Common myeloid progenitor, CD34-positive (primary cell): Measurements from ENCODE around the gene WNT3.

Source experiments
- CTCF ChIA-PET: fragments of 350-600 bp; sonication (Branson Sonifier 250); formaldehyde crosslinking; loops from one replicate; lab custom pipeline; 2021; ENCODE audit warnings: antibody characterized with exemption; lab: Charles Lee
- POLR2A ChIA-PET: fragments of 350-600 bp; sonication (Branson Sonifier 250); formaldehyde crosslinking; loops from one replicate; lab custom pipeline; 2021; ENCODE audit warnings: antibody characterized with exemption; lab: Charles Lee
- DNase-seq, 3 donors: peaks; one replicate each; pipeline versions ENCODE4 v3.0.0 to v3.0.0-alpha.2; 2013
- H3K27ac ChIP-seq, 2 experiments: 1 replicate in 1 of 2; 2 replicates in 1 of 2; pipeline ENCODE4 v1.7.0; 2013; ENCODE audit warnings: inconsistent platforms in 2 of 2, low read length in 2 of 2, mild to moderate bottlenecking in 2 of 2, low read depth in 1 of 2, moderate library complexity in 1 of 2; ENCODE audit not compliant: severe bottlenecking in 2 of 2, insufficient read depth in 1 of 2, poor library complexity in 1 of 2
- H3K27me3 ChIP-seq, 5 experiments: replicated peaks in 2 of 5; 1 replicate in 3 of 5; 2 replicates in 2 of 5; pipeline versions ENCODE4 v1.6.1 to v1.7.0; 2013; ENCODE audit warnings: low read length in 4 of 5, mild to moderate bottlenecking in 2 of 5, moderate library complexity in 2 of 5, inconsistent platforms in 1 of 5; ENCODE audit not compliant: insufficient read depth in 5 of 5, control insufficient read depth in 4 of 5
- H3K36me3 ChIP-seq, 4 experiments: 1 replicate in 2 of 4; 2 replicates in 2 of 4; pipeline versions ENCODE4 v1.6.1 to v1.7.0; 2013; ENCODE audit warnings: low read length in 3 of 4, control low read depth in 1 of 4, mild to moderate bottlenecking in 1 of 4; ENCODE audit not compliant: control insufficient read depth in 4 of 4, insufficient read depth in 4 of 4
- H3K4me1 ChIP-seq, 4 experiments: 1 replicate in 3 of 4; 2 replicates in 1 of 4; pipeline versions ENCODE4 v1.6.1 to v1.7.1; 2013; ENCODE audit warnings: low read length in 3 of 4, mild to moderate bottlenecking in 3 of 4, control low read depth in 1 of 4, inconsistent platforms in 1 of 4, moderate library complexity in 1 of 4; ENCODE audit not compliant: control insufficient read depth in 4 of 4, insufficient read depth in 4 of 4; ENCODE audit errors: control extremely low read depth in 1 of 4
- H3K4me3 ChIP-seq, 7 experiments: 1 replicate in 4 of 7; 2 replicates in 3 of 7; pipeline versions ENCODE4 v1.5.1 to v1.7.0; 2013; ENCODE audit warnings: mild to moderate bottlenecking in 7 of 7, low read length in 6 of 7, moderate library complexity in 6 of 7, inconsistent platforms in 2 of 7, low read depth in 2 of 7, control low read depth in 1 of 7; ENCODE audit not compliant: insufficient read depth in 4 of 7, control insufficient read depth in 1 of 7; ENCODE audit errors: extremely low read depth in 1 of 7
- H3K9me3 ChIP-seq, 5 experiments: 1 replicate in 4 of 5; 2 replicates in 1 of 5; pipeline versions ENCODE4 v1.6.1 to v1.7.1; 2013; ENCODE audit warnings: low read length in 4 of 5, mild to moderate bottlenecking in 2 of 5, inconsistent platforms in 1 of 5, low read depth in 1 of 5, moderate library complexity in 1 of 5; ENCODE audit not compliant: control insufficient read depth in 4 of 5, insufficient read depth in 2 of 5; ENCODE audit errors: control extremely low read depth in 1 of 5
- WGBS: methylation state at CpG from one replicate; pipeline ENCODE4 v1.1.5; 2013; ENCODE audit not compliant: insufficient coverage; 5-methylcytosine and 5-hydroxymethylcytosine counted together

Gene WNT3

DNA sequence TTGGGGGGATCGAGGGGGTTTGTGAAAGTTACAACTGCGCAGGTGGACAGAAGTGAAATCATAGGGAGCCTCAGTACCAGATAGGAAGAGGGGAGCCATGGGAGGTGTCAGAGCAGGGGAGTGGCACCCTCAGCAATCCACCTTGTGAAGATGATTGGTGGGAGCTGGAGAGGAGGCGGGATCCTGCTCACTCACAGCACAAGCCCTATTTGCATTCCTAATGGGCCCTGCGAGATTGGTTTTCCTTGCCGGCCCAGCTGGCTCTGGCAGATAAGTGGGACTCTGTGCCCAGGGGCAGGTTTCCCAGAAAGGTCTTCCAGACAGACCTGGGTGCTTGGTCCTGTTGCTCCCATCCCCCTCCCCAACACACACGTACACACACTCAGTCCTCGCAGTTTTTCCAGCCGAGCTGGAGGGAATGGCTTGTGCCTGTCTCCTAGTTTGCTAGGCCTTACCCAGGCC lies 9.4 kb downstream of the WNT3 start:
- POLR2A ChIA-PET = interaction anchor here (0.5 kb wide), 1 partner anchor 150 kb away, joined by 3 read pairs; no protein-coding TSS in a partner anchor

DNA sequence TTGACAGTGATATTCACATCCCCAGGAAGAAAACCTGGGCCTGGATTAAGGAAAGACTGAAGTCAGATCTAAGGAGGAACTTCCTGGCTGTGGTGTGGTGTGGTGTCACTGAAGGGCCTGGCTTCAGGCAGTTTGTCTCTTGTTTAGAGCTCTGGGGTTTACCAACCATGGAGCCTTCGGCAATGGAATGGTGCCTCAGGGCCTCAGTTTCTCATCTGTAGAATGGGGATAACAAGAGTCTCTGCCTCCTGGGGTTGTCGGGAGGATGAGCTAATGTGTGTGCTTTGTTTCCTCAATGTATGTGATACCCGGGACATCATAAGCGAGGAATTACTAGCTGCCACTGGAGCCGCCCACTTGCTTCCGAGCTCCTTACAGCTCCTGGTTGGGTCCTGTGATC lies 12.7 kb downstream of the WNT3 start:
- no peak overlapping the region for H3K4me3 ChIP-seq
- CTCF ChIA-PET = no interaction called here
- DNase-seq = no peak
- H3K36me3 ChIP-seq = no peaks in the 10 kb centered on the region
- WGBS = 100% methylated on average over 5 of the region's 6 CpGs
- peaks cover 0 to 2% (median 0%) of the 10 kb centered on the region in 5 experiments for H3K27me3 ChIP-seq
- POLR2A ChIA-PET = no interaction called here
- no peaks in the 10 kb centered on the region for H3K9me3 ChIP-seq
- H3K4me1 ChIP-seq = no peaks in the 10 kb centered on the region
- no peak overlapping the region for H3K27ac ChIP-seq

More for the DNA sequence above, 9.4 kb downstream of the WNT3 start:
- H3K27me3 ChIP-seq = peaks cover 0 to 16% (median 11%) of the 10 kb centered on the region in 5 experiments
- no peak overlapping the region for H3K27ac ChIP-seq
- 95% methylated on average over 7 of the region's 8 CpGs for WGBS
- no peaks in the 10 kb centered on the region for H3K4me1 ChIP-seq
- no peaks in the 10 kb centered on the region for H3K36me3 ChIP-seq
- CTCF ChIA-PET = no interaction called here
- H3K9me3 ChIP-seq = no peaks in the 10 kb centered on the region
- H3K4me3 ChIP-seq = no peak overlapping the region
- no peak for DNase-seq

GRCh38 chr17:46803544-46803943 lies 14.9 kb downstream of the WNT3 start:
- Histone ChIP-seq H3K4me3 (no peak overlapping the region), H3K36me3 (no peaks in the 10 kb centered on the region), H3K27me3 (peaks cover 0 to 2% (median 0%) of the 10 kb centered on the region in 5 experiments), H3K9me3 (no peaks in the 10 kb centered on the region), H3K4me1 (no peaks in the 10 kb centered on the region), H3K27ac (no peak overlapping the region)
- CTCF ChIA-PET = interaction anchor here (1.0 kb wide), 1 partner anchor 9 kb away, joined by 3 read pairs; no protein-coding TSS in a partner anchor
- POLR2A ChIA-PET = no interaction called here
- no peak for DNase-seq
- 91% methylated on average over 5 of the region's 5 CpGs for WGBS

- Histone ChIP-seq H3K9me3 (no peaks in the 10 kb centered on the region), H3K36me3 (no peaks in the 10 kb centered on the region), H3K27ac (no peak overlapping the region), H3K4me1 (no peaks in the 10 kb centered on the region), H3K27me3 (peaks cover 0 to 2% (median 0%) of the 10 kb centered on the region in 5 experiments), H3K4me3 (no peak overlapping the region)
- ChIA-PET CTCF (interaction anchor here (1.0 kb wide), 1 partner anchor 9 kb away, joined by 3 read pairs; no protein-coding TSS in a partner anchor), POLR2A (no interaction called here)
- 100% methylated on average over 3 of the region's 7 CpGs for WGBS
- no peak for DNase-seq
Measured at GRCh38 chr17:46802800-46803199, 15.7 kb downstream of the WNT3 start.

GRCh38 chr17:46800573-46800972 lies 17.9 kb downstream of the WNT3 start:
- Histone ChIP-seq H3K4me3 (no peak overlapping the region), H3K27ac (no peak overlapping the region), H3K36me3 (no peaks in the 10 kb centered on the region), H3K4me1 (no peaks in the 10 kb centered on the region), H3K9me3 (no peaks in the 10 kb centered on the region), H3K27me3 (peaks cover 0 to 10% (median 2%) of the 10 kb centered on the region in 5 experiments)
- ChIA-PET POLR2A (no interaction called here), CTCF (no interaction called here)
- WGBS = 97% methylated on average over 4 of the region's 4 CpGs
- no peak for DNase-seq

DNA sequence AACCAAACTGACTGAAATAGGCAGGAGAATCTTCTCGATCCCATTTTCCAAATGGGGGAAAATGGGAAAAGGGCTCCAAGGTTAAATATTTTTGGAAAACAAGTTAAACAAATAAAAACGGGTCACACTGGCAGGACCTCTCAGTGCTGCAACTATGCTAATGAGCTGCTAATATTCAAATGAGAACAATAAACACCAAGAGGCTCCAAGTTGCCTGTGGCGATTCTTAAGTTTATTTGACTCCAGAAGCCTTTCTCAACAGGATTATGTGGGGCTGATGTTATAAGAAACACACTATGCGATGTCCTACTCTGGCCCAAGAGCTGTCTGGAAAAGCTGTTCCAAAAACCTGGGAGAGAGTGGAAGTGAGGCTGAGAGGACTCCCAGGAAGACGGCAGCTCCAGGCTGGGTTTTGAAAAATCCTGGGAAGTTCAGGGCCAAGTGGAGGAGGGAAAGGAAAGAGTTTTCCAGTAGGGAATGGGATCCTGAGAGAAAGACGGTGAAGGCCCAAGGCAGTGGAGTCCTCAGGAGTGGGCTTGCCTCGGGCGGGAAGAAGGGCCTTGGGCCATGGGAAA lies 21.4 kb downstream of the WNT3 start:
- POLR2A ChIA-PET = no interaction called here

GRCh38 chr17:46796524-46796923 lies 22.0 kb downstream of the WNT3 start:
- 100% methylated on average over 2 of the region's 7 CpGs for WGBS
- ChIA-PET POLR2A (no interaction called here), CTCF (interaction anchor here (1.2 to 1.7 kb wide), 2 partner anchors 20 to 25 kb away, joined by 3 to 5 read pairs; no protein-coding TSS in a partner anchor)
- Histone ChIP-seq H3K27ac (no peak overlapping the region), H3K4me3 (no peak overlapping the region), H3K4me1 (no peaks in the 10 kb centered on the region), H3K9me3 (no peaks in the 10 kb centered on the region), H3K27me3 (peaks cover 0 to 26% (median 13%) of the 10 kb centered on the region in 5 experiments), H3K36me3 (no peaks in the 10 kb centered on the region)
- DNase-seq = no peak

More for the DNA sequence above, 21.4 kb downstream of the WNT3 start:
- Histone ChIP-seq H3K9me3 (no peaks in the 10 kb centered on the region), H3K4me3 (no peak overlapping the region), H3K27me3 (peaks cover 0 to 25% (median 12%) of the 10 kb centered on the region in 5 experiments), H3K36me3 (no peaks in the 10 kb centered on the region), H3K27ac (no peak overlapping the region), H3K4me1 (no peaks in the 10 kb centered on the region)
- WGBS = 95% methylated on average over 5 of the region's 8 CpGs
- no peak for DNase-seq
- CTCF ChIA-PET = interaction anchor here (1.2 to 1.7 kb wide), 2 partner anchors 20 to 25 kb away, joined by 3 to 5 read pairs; no protein-coding TSS in a partner anchor
